ENCODE results near the gene TXNRD2. TPM values are rescaled to one million over a fixed set of nuclear protein-coding genes. Genes with fewer than 3 reads are reported as not detected.

Gene TXNRD2
- total RNA-seq, 1 experiment from 2014 or later: 29.5 TPM

DNA sequence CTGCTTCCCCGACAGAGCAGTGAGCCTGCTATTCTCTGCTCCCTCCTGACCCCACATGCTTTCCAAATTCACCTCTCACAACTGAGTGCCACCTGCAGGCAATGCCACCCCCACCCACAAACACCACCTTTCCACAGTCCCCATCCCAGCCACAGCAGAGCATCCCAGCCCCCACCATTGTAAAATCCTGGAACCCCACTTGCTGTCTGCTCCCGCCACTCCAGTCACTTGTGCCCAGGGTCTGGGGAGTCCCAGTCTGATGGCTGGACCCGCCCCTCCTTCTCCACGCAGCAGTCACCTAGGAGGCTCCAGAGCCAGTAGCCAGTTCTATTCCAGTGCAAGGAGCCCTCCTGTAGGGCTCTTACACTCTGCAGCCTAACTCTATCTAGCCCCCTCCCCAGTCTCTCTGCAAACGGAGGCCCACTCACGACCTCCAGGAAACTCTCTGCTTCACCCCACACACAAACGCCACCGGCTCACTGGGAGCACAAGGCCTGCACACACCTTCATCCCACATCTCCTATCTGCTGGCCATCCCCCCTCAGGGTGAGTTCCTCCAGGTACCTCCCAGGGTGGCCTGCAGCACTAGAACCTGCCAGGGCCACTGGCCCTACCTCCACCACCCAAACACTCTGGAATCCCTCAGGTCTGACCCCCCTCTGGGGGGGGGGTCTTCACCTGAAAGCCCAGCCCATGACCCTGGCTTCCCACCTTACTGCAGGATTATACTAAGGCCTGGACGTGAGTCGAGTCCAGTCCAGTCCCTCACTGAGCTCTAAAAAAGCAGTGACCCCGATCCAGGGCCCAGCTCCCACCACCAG lies 88.3 kb downstream of the TXNRD2 start:
- CTCF ChIA-PET: no interaction called here
- DNase-seq (ENCODE audit: low read depth, low spot score) (no peak), ATAC-seq (no peak)
- BruUV-seq (replicated peaks): no TSS peak
- in situ Hi-C loops (cut with HindIII; ENCODE audit: low pct_unique_long_range_greater_than_20kb, low sequenced_read_pairs) (no loop called here), intact Hi-C loops (cut with micrococcal nuclease; ENCODE audit: unreplicated experiment) (no loop called here)
- POLR2A ChIA-PET: no interaction called here
- Histone ChIP-seq H3K36me3 (ENCODE audit: control insufficient read depth, insufficient read depth, low read length) (peaks cover 11% of the 10 kb centered on the region; the same call in 1 of the 2 replicates), H3K27ac (ENCODE audit: low read length) (peak overlapping the region; percentile 88), H3K4me1 (ENCODE audit: control insufficient read depth, insufficient read depth, low read length) (peaks cover 53% of the 10 kb centered on the region), H3K4me3 (ENCODE audit: low read depth in 2 of 2, low read length in 2 of 2) (peak overlapping the region; percentile 74 to 86), H3K27me3 (ENCODE audit: control insufficient read depth, insufficient read depth, low read length) (no peaks in the 10 kb centered on the region), H3K9me3 (ENCODE audit: control insufficient read depth, insufficient read depth, low read depth, low read length) (no peaks in the 10 kb centered on the region)
- TF ChIP-seq SIN3A (IDR thresholded peaks at IDR 0.05; ENCODE audit: borderline replicate concordance, insufficient read depth, low read depth, low read length) (no peak), POLR2AphosphoS5 (IDR thresholded peaks at IDR 0.05; ENCODE audit: low read depth, low read length) (no peak), TCF7L2 (IDR thresholded peaks at IDR 0.05; ENCODE audit: low read depth, low read length) (no peak)
- TF ChIP-seq, protein P1, sequence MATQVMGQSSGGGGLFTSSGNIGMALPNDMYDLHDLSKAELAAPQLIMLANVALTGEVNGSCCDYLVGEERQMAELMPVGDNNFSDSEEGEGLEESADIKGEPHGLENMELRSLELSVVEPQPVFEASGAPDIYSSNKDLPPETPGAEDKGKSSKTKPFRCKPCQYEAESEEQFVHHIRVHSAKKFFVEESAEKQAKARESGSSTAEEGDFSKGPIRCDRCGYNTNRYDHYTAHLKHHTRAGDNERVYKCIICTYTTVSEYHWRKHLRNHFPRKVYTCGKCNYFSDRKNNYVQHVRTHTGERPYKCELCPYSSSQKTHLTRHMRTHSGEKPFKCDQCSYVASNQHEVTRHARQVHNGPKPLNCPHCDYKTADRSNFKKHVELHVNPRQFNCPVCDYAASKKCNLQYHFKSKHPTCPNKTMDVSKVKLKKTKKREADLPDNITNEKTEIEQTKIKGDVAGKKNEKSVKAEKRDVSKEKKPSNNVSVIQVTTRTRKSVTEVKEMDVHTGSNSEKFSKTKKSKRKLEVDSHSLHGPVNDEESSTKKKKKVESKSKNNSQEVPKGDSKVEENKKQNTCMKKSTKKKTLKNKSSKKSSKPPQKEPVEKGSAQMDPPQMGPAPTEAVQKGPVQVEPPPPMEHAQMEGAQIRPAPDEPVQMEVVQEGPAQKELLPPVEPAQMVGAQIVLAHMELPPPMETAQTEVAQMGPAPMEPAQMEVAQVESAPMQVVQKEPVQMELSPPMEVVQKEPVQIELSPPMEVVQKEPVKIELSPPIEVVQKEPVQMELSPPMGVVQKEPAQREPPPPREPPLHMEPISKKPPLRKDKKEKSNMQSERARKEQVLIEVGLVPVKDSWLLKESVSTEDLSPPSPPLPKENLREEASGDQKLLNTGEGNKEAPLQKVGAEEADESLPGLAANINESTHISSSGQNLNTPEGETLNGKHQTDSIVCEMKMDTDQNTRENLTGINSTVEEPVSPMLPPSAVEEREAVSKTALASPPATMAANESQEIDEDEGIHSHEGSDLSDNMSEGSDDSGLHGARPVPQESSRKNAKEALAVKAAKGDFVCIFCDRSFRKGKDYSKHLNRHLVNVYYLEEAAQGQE (IDR thresholded peaks at IDR 0.05; ENCODE audit: insufficient read depth in 1 of 2, low read depth in 2 of 2, low read length in 1 of 2): no peak
- TF ChIP-seq, protein P2, sequence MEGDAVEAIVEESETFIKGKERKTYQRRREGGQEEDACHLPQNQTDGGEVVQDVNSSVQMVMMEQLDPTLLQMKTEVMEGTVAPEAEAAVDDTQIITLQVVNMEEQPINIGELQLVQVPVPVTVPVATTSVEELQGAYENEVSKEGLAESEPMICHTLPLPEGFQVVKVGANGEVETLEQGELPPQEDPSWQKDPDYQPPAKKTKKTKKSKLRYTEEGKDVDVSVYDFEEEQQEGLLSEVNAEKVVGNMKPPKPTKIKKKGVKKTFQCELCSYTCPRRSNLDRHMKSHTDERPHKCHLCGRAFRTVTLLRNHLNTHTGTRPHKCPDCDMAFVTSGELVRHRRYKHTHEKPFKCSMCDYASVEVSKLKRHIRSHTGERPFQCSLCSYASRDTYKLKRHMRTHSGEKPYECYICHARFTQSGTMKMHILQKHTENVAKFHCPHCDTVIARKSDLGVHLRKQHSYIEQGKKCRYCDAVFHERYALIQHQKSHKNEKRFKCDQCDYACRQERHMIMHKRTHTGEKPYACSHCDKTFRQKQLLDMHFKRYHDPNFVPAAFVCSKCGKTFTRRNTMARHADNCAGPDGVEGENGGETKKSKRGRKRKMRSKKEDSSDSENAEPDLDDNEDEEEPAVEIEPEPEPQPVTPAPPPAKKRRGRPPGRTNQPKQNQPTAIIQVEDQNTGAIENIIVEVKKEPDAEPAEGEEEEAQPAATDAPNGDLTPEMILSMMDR (IDR thresholded peaks at IDR 0.05): no peak

DNA sequence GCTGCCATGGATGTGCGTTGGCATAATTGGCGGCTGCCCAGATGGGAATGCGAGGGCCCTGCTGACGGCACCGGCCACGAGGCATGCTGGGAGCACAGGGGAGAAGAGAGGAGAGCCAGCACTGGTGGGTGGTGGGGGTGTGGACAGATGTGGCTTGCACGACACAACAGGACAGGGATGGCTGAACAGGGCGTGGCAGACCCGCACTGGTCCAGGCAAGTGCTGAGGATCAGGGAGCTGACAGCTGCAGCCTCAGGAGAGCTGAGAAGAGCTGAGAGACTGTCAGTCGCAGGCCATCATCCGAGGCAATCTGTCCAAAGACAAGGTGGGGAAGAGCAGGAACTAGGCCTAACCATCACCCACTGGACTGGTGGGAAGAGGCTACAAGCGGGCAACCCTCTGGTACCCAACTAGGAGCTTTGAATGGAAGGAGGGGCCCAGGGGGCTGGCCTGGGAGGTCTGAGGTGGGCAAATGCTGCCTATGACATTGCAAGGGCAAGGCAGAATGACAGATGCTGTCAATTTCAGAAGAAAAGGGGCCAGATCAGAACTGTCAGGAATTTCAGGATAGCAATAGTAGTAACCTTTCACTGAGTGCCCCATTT lies 89.3 kb downstream of the TXNRD2 start:
- ChIA-PET CTCF (no interaction called here), POLR2A (no interaction called here)
- peak overlapping the region; percentile 74 to 86 for H3K4me3 ChIP-seq (ENCODE audit: low read depth in 2 of 2, low read length in 2 of 2)
- H3K27me3 ChIP-seq (ENCODE audit: control insufficient read depth, insufficient read depth, low read length): no peaks in the 10 kb centered on the region
- TF ChIP-seq, protein P1 (IDR thresholded peaks at IDR 0.05; ENCODE audit: insufficient read depth in 1 of 2, low read depth in 2 of 2, low read length in 1 of 2): no peak
- TF ChIP-seq SIN3A (IDR thresholded peaks at IDR 0.05; ENCODE audit: borderline replicate concordance, insufficient read depth, low read depth, low read length): no peak
- TF ChIP-seq, protein P2 (IDR thresholded peaks at IDR 0.05): no peak
- TF ChIP-seq POLR2AphosphoS5 (IDR thresholded peaks at IDR 0.05; ENCODE audit: low read depth, low read length): no peak
- TF ChIP-seq TCF7L2 (IDR thresholded peaks at IDR 0.05; ENCODE audit: low read depth, low read length): no peak
- no peaks in the 10 kb centered on the region for H3K9me3 ChIP-seq (ENCODE audit: control insufficient read depth, insufficient read depth, low read depth, low read length)
- BruUV-seq (replicated peaks): no TSS peak
- DNase-seq (ENCODE audit: low read depth, low spot score): no peak
- H3K27ac ChIP-seq (ENCODE audit: low read length): peak overlapping the region; percentile 88; the same call in 1 of the 2 replicates
- no peak for ATAC-seq
- peaks cover 11% of the 10 kb centered on the region; the same call in 1 of the 2 replicates for H3K36me3 ChIP-seq (ENCODE audit: control insufficient read depth, insufficient read depth, low read length)
- in situ Hi-C loops (cut with HindIII; ENCODE audit: low pct_unique_long_range_greater_than_20kb, low sequenced_read_pairs) (no loop called here), intact Hi-C loops (cut with micrococcal nuclease; ENCODE audit: unreplicated experiment) (no loop called here)
- peaks cover 53% of the 10 kb centered on the region for H3K4me1 ChIP-seq (ENCODE audit: control insufficient read depth, insufficient read depth, low read length)

Data from Panc1 (cell line).